Eye (tissue), 1 donor: Measurements from ENCODE around the gene FOXO3.

Source experiments
- DNase-seq: peaks from one replicate; pipeline ENCODE4 v3.0.0-alpha.2; 2015

Gene FOXO3

GRCh38 chr6:108598305-108598863 lies 37.7 kb downstream of the FOXO3 start:
- no peak for DNase-seq

- no peak for DNase-seq
These were observed 43.4 kb downstream of the FOXO3 start for GRCh38 chr6:108604156-108604555.

- DNase-seq, result no peak
These were observed 45.6 kb downstream of the FOXO3 start for GRCh38 chr6:108606250-108606690.

GRCh38 chr6:108608453-108609275 lies 47.9 kb downstream of the FOXO3 start:
- DNase-seq, result no peak

GRCh38 chr6:108609276-108609769 lies 48.6 kb downstream of the FOXO3 start:
- DNase-seq, result no peak

GRCh38 chr6:108610270-108610839 lies 49.6 kb downstream of the FOXO3 start:
- no peak for DNase-seq

GRCh38 chr6:108610957-108611586 lies 50.4 kb downstream of the FOXO3 start:
- DNase-seq, result no peak

- DNase-seq, result no peak
These were observed 52.1 kb downstream of the FOXO3 start for GRCh38 chr6:108612852-108613251.

GRCh38 chr6:108616544-108616943 lies 55.8 kb downstream of the FOXO3 start:
- DNase-seq, result no peak

GRCh38 chr6:108616973-108617372 lies 56.3 kb downstream of the FOXO3 start:
- DNase-seq, result no peak

- no peak for DNase-seq
These were observed 58.0 kb downstream of the FOXO3 start for GRCh38 chr6:108618623-108619152.

GRCh38 chr6:108619431-108620197 lies 58.9 kb downstream of the FOXO3 start:
- no peak for DNase-seq

- DNase-seq, result no peak
These were observed 60.4 kb downstream of the FOXO3 start for GRCh38 chr6:108621117-108621516.

- DNase-seq, result no peak
These were observed 62.1 kb downstream of the FOXO3 start for GRCh38 chr6:108622641-108623298.

GRCh38 chr6:108623995-108624394 lies 63.3 kb downstream of the FOXO3 start:
- DNase-seq, result no peak

- no peak for DNase-seq
These were observed 64.9 kb downstream of the FOXO3 start for GRCh38 chr6:108625581-108625980.

GRCh38 chr6:108626777-108627176 lies 66.1 kb downstream of the FOXO3 start:
- DNase-seq, result no peak

GRCh38 chr6:108627692-108628550 lies 67.2 kb downstream of the FOXO3 start:
- DNase-seq, result no peak

GRCh38 chr6:108630050-108630714 lies 69.5 kb downstream of the FOXO3 start:
- no peak for DNase-seq

- no peak for DNase-seq
These were observed 71.7 kb downstream of the FOXO3 start for GRCh38 chr6:108632441-108632840.
